CD4-positive, alpha-beta T cell treated with Interleukin-1 beta for 1 hour (primary cell): ENCODE measurements around the gene OPCML.

ENCODE experiments used
- DNase-seq, 2 donors: peaks; one replicate each; pipeline ENCODE4 v3.0.0-alpha.2; 2020 to 2022

The OPCML gene

GRCh38 chr11:133536198-133536597 lies 3.9 kb upstream of the OPCML start:
- DNase-seq: no peak

GRCh38 chr11:133533205-133533604 lies 904 bp upstream of the OPCML start:
- DNase-seq: no peak

- no peak for DNase-seq
Measured at GRCh38 chr11:133531458-133531857, 843 bp downstream of the OPCML start.

GRCh38 chr11:133530501-133530835 lies 1.8 kb downstream of the OPCML start:
- DNase-seq: no peak

- DNase-seq: no peak
Measured at GRCh38 chr11:133529807-133530500, 2.3 kb downstream of the OPCML start.

GRCh38 chr11:133526790-133527189 lies 5.5 kb downstream of the OPCML start:
- DNase-seq: no peak

GRCh38 chr11:133525976-133526375 lies 6.3 kb downstream of the OPCML start:
- no peak for DNase-seq

- no peak for DNase-seq
Measured at GRCh38 chr11:133524488-133524887, 7.8 kb downstream of the OPCML start.

GRCh38 chr11:133522344-133522743 lies 10.0 kb downstream of the OPCML start:
- no peak for DNase-seq

- DNase-seq: no peak
Measured at GRCh38 chr11:133521502-133521901, 10.8 kb downstream of the OPCML start.

GRCh38 chr11:133520707-133521106 lies 11.6 kb downstream of the OPCML start:
- DNase-seq: no peak

GRCh38 chr11:133519560-133519959 lies 12.7 kb downstream of the OPCML start:
- no peak for DNase-seq

GRCh38 chr11:133518702-133519264 lies 13.5 kb downstream of the OPCML start:
- no peak for DNase-seq

- no peak for DNase-seq
Measured at GRCh38 chr11:133516845-133517244, 15.5 kb downstream of the OPCML start.

GRCh38 chr11:133515107-133515506 lies 17.2 kb downstream of the OPCML start:
- DNase-seq: no peak

- DNase-seq: no peak
Measured at GRCh38 chr11:133509924-133510697, 22.2 kb downstream of the OPCML start.

- no peak for DNase-seq
Measured at GRCh38 chr11:133508468-133508867, 23.8 kb downstream of the OPCML start.

- DNase-seq: no peak
Measured at GRCh38 chr11:133507185-133507584, 25.1 kb downstream of the OPCML start.

- no peak for DNase-seq
Measured at GRCh38 chr11:133506551-133507094, 25.7 kb downstream of the OPCML start.

GRCh38 chr11:133506023-133506422 lies 26.3 kb downstream of the OPCML start:
- no peak for DNase-seq

- DNase-seq: no peak
Measured at GRCh38 chr11:133504906-133505305, 27.4 kb downstream of the OPCML start.

GRCh38 chr11:133503776-133504175 lies 28.5 kb downstream of the OPCML start:
- no peak for DNase-seq

- no peak for DNase-seq
Measured at GRCh38 chr11:133503236-133503635, 29.1 kb downstream of the OPCML start.
